Endothelial cell of umbilical vein (primary cell): ENCODE results near the gene PSMA7. TPM values are rescaled to one million over a fixed set of nuclear protein-coding genes. Genes with fewer than 3 reads are reported as not detected.

ENCODE experiments used
- BruUV-seq: library from RNA; stranded (reverse); fragments of 400-500 nt; replicated peaks from 2 replicates; lab custom pipeline; 2021; lab: Mats Ljungman, UMichigan
- CTCF ChIA-PET: fragments of 300-600, 350-600 bp; sonication (Branson Sonifier 250); formaldehyde crosslinking; loops from one replicate; lab custom pipeline; 2021; ENCODE audit warnings: antibody characterized with exemption, inconsistent platforms; lab: Charles Lee
- POLR2A ChIA-PET: fragments of 300-600, 350-600 bp; sonication (Branson Sonifier 250); formaldehyde crosslinking; loops from one replicate; lab custom pipeline; 2021; ENCODE audit warnings: antibody characterized with exemption, inconsistent platforms; lab: Charles Lee
- DNase-seq: peaks from one replicate; pipeline ENCODE4 v3.0.0-alpha.2; 2011; ENCODE audit warnings: low read depth, low spot score
- FAIRE-seq: peaks from 2 replicates; lab custom pipeline; 2011; peaks lifted over from hg19 to GRCh38; lab: Jason Lieb, UNC
- H2AFZ ChIP-seq: 2 replicates; pipeline ENCODE4 v1.6.0; 2012; ENCODE audit warnings: low read depth, low read length, control low read depth, inconsistent platforms
- H3K27ac ChIP-seq: 2 replicates; pipeline ENCODE4 v1.5.1; 2011; ENCODE audit warnings: low read depth, mild to moderate bottlenecking, control low read depth, low read length, moderate library complexity; ENCODE audit not compliant: insufficient read depth
- H3K27me3 ChIP-seq, 2 experiments: 2 replicates each; pipeline versions ENCODE4 v1.6.0 to v1.6.1; 2011; ENCODE audit warnings: low read length in 2 of 2, mixed read lengths in 1 of 2; ENCODE audit not compliant: control insufficient read depth in 2 of 2, insufficient read depth in 2 of 2
- H3K36me3 ChIP-seq, 2 experiments: 2 replicates in 1 of 2; 3 replicates in 1 of 2; pipeline ENCODE4 v1.5.1; 2011; ENCODE audit warnings: low read length in 2 of 2, mild to moderate bottlenecking in 1 of 2, moderate library complexity in 1 of 2; ENCODE audit not compliant: control insufficient read depth in 2 of 2, insufficient read depth in 2 of 2; ENCODE audit errors: extremely low read depth in 1 of 2
- H3K4me1 ChIP-seq: 3 replicates; pipeline ENCODE4 v1.5.1; 2011; ENCODE audit warnings: mild to moderate bottlenecking, low read length; ENCODE audit not compliant: control insufficient read depth, insufficient read depth; ENCODE audit errors: extremely low read depth
- H3K4me2 ChIP-seq: 2 replicates; pipeline ENCODE4 v1.6.1; 2011; ENCODE audit warnings: low read length, control low read depth, mixed read lengths; ENCODE audit not compliant: insufficient read depth
- H3K4me3 ChIP-seq, 3 experiments: fragments of 200-600 bp in 1 of 3; sonication (generic), shearing (Covaris generic) in 1 of 3; replicated peaks in 1 of 3; 2 replicates each; pipeline ENCODE4 v1.5.1; 2011 to 2016; ENCODE audit warnings: control low read depth in 3 of 3, low read length in 3 of 3, mild to moderate bottlenecking in 2 of 3, inconsistent platforms in 1 of 3, low read depth in 1 of 3, moderate library complexity in 1 of 3; ENCODE audit not compliant: insufficient read depth in 1 of 3
- H3K79me2 ChIP-seq: 2 replicates; pipeline ENCODE4 v1.6.0; 2012; ENCODE audit warnings: low read length, inconsistent platforms; ENCODE audit not compliant: control insufficient read depth, insufficient read depth
- H3K9ac ChIP-seq: replicated peaks from 2 replicates; pipeline ENCODE3; 2011; ENCODE audit warnings: low read length, control low read depth; ENCODE audit not compliant: insufficient read depth; ENCODE audit errors: extremely low read depth
- H3K9me1 ChIP-seq: replicated peaks from 3 replicates; pipeline ENCODE4 v1.6.0; 2011; ENCODE audit warnings: mild to moderate bottlenecking, low read length; ENCODE audit not compliant: control insufficient read depth, insufficient read depth; ENCODE audit errors: extremely low read depth
- H3K9me3 ChIP-seq: replicated peaks from 2 replicates; pipeline ENCODE4 v1.5.1; 2012; ENCODE audit warnings: low read length, inconsistent platforms; ENCODE audit not compliant: control insufficient read depth, insufficient read depth
- H4K20me1 ChIP-seq: replicated peaks from 2 replicates; pipeline ENCODE3; 2011; ENCODE audit warnings: mild to moderate bottlenecking, low read length; ENCODE audit not compliant: control insufficient read depth, insufficient read depth; ENCODE audit errors: extremely low read depth
- EZH2 ChIP-seq: IDR thresholded peaks from 2 replicates; pipeline ENCODE4 v1.6.1; 2012; ENCODE audit warnings: borderline replicate concordance, low read depth, mild to moderate bottlenecking, moderate library complexity, low read length, inconsistent platforms; ENCODE audit not compliant: severe bottlenecking
- FOS ChIP-seq: IDR thresholded peaks from 2 replicates; pipeline ENCODE4 v1.6.1; 2011; ENCODE audit warnings: mild to moderate bottlenecking, low read length, moderate library complexity, borderline replicate concordance; ENCODE audit not compliant: insufficient read depth
- GATA2 ChIP-seq: IDR thresholded peaks from 2 replicates; pipeline ENCODE4 v1.7.0; 2011; ENCODE audit warnings: low read depth, mild to moderate bottlenecking, moderate library complexity, mixed read lengths, low read length; ENCODE audit not compliant: insufficient read length, insufficient read depth
- JUN ChIP-seq: IDR thresholded peaks from 2 replicates; pipeline ENCODE4 v1.6.1; 2011; ENCODE audit warnings: borderline replicate concordance, low read depth; ENCODE audit not compliant: insufficient read length, insufficient read depth
- MYC ChIP-seq: IDR thresholded peaks from one replicate; pipeline ENCODE4 v1.6.1; 2011; ENCODE audit warnings: mild to moderate bottlenecking, low read depth, low read length
- POLR2A ChIP-seq: IDR thresholded peaks from 2 replicates; pipeline ENCODE4 v1.6.1; 2012; ENCODE audit warnings: low read depth, mild to moderate bottlenecking, control low read depth, low read length
- POLR2AphosphoS5 ChIP-seq: IDR thresholded peaks from 2 replicates; pipeline ENCODE4 v1.6.1; 2012; ENCODE audit warnings: low read depth, mild to moderate bottlenecking, control low read depth, low read length, moderate library complexity; ENCODE audit not compliant: insufficient read depth
- dilution Hi-C: fragments of 300-500 bp; cut with MboI; formaldehyde crosslinking; loops from one replicate; pipeline ENCODE4 v1.15.0; 2019; ENCODE audit warnings: low sequenced_read_pairs; ENCODE audit not compliant: extremely low pct_ligation_motif_present
- intact Hi-C: fragments of 100-400 bp; cut with micrococcal nuclease; formaldehyde crosslinking; loops from one replicate; pipeline ENCODE4 v1.10.0; 2022
- polyA plus RNA-seq, 4 experiments: library from polyadenylated mRNA; depleted of rRNA in 3 of 4; stranded (reverse) in 3 of 4; unstranded in 1 of 4; fragments of >200 nt; gene quantifications; 2 replicates each; pipeline versions ENCODE4 v1.2.1 to v1.2.3, GENCODE V29; 2011 to 2012; ENCODE audit warnings: missing spikeins in 1 of 4
- total RNA-seq: library from RNA; stranded (reverse); gene quantifications from 2 replicates; pipeline ENCODE4 v1.2.3, GENCODE V29; 2021
- TF ChIP-seq, protein P1 (sequence below), 2 donors: IDR thresholded peaks; 1 replicate in 1 of 2; 2 replicates in 1 of 2; pipeline ENCODE4 v1.5.1; 2011; ENCODE audit warnings: low read length in 2 of 2, mild to moderate bottlenecking in 2 of 2, moderate library complexity in 2 of 2, control low read depth in 1 of 2, inconsistent platforms in 1 of 2, low read depth in 1 of 2; ENCODE audit not compliant: insufficient read depth in 1 of 2; ENCODE audit errors: extremely low read depth in 1 of 2
- TF ChIP-seq, protein P2 (sequence below): IDR thresholded peaks from 2 replicates; pipeline ENCODE4 v1.6.1; 2011; ENCODE audit not compliant: insufficient read depth, insufficient read length

Gene PSMA7
- total and polyA plus RNA-seq, 2 donors (not counting 3 experiments of a cell fraction or from before 2014, with no cell fraction given), result 393 to 826 TPM

DNA sequence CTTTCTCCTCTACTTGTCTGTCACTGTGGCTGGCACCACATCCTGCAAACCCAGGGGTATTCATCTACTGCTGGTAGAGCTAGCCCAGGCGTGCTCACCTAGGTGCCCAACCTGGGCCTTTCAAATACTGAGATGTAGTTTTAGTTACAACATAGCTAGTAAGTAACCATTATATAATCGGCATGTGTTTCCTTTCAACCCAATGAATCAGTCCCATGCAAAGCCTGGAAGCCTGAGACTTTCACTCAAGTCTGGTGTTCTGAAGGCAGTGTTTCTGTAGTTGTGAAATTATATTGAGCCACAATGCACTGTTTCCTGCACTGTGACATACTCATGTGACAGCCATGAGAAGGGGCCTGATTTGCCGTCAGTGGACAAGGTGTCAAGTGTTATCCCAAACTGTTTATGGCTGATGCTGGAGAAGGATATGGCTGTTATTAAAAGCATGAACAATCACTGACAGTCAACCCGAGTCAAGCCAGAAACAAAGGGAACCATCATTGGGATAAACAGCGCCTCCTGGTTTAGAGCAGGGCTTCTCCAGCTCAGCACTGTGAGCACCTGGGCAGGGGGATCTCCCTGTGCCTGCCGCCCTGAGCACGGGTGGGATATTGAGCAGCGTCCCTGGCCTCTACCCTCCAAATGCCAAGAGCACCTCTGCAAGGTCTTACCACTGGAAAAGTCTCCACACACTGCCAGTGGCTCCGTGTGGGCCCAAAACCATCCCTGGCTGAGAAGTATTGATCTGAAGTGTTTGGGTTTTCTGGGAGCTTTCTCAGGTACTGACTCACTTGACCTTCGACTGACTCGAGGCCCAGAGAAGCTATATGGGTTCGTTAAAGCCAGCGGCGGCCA is 1.6 kb downstream of the PSMA7 start:
- POLR2A ChIA-PET, result no interaction called here
- peak; percentile 37 for DNase-seq
- Histone ChIP-seq H3K9me3 (no peaks in the 10 kb centered on the region), H4K20me1 (peaks cover 10% of the 10 kb centered on the region), H3K79me2 (peaks cover 70% of the 10 kb centered on the region), H3K27ac (peak overlapping the region; percentile 88), H3K27me3 (no peaks in the 10 kb centered on the region), H3K9me1 (no peaks in the 10 kb centered on the region), H3K4me1 (peaks cover 8% of the 10 kb centered on the region), H3K4me3 (peak overlapping the region; percentile 59 to 80 (median 69)), H3K36me3 (peaks cover 29 to 35% of the 10 kb centered on the region in 2 experiments), H3K9ac (peak overlapping the region; percentile 92), H3K4me2 (peak overlapping the region; percentile 55), H2AFZ (no peak overlapping the region)
- dilution Hi-C loops, result no loop called here
- TSS peak; percentile 26 for BruUV-seq
- CTCF ChIA-PET, result interaction anchor here (0.5 to 1.9 kb wide), 6 partner anchors 12 to 131 kb away, joined by 3 to 11 read pairs (median 4); partner anchors contain the start of gene LSM14B
- peak; percentile 82 for FAIRE-seq
- no peak for TF ChIP-seq POLR2A
- TF ChIP-seq, protein P1, sequence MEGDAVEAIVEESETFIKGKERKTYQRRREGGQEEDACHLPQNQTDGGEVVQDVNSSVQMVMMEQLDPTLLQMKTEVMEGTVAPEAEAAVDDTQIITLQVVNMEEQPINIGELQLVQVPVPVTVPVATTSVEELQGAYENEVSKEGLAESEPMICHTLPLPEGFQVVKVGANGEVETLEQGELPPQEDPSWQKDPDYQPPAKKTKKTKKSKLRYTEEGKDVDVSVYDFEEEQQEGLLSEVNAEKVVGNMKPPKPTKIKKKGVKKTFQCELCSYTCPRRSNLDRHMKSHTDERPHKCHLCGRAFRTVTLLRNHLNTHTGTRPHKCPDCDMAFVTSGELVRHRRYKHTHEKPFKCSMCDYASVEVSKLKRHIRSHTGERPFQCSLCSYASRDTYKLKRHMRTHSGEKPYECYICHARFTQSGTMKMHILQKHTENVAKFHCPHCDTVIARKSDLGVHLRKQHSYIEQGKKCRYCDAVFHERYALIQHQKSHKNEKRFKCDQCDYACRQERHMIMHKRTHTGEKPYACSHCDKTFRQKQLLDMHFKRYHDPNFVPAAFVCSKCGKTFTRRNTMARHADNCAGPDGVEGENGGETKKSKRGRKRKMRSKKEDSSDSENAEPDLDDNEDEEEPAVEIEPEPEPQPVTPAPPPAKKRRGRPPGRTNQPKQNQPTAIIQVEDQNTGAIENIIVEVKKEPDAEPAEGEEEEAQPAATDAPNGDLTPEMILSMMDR (IDR thresholded peaks at IDR 0.05; ENCODE audit: extremely low read depth in 1 of 2, insufficient read depth in 1 of 2, low read depth in 1 of 2, low read length in 2 of 2), result peak; percentile 27 to 41
- intact Hi-C loops, result loop anchor here (1.0 to 2.0 kb wide), 2 partner anchors 19 to 130 kb away; partner anchors contain the start of gene LSM14B

DNA sequence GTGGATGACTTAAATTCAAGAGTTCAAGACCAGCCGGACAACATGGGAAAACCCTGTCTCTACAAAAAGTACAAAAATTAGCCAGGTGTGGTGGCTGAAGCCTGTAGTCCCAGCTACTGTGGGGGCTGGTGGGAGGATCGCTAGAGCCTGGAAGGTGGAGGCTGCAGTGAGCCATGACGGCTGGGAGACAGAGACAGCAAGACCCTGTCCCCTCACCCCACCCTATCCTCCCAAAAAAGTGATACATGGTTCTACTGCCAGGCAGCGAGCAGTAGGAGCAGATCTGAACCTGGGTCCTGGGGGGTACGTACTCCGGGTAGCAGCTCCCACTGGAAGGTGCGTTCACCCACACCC is 2.2 kb downstream of the PSMA7 start:
- H3K4me1 ChIP-seq, result peaks cover 8% of the 10 kb centered on the region
- FAIRE-seq, result peak; percentile 47
- dilution Hi-C loops (no loop called here), intact Hi-C loops (loop anchor here (1.0 kb wide), 1 partner anchor 130 kb away; no protein-coding TSS in a partner anchor)
- ChIA-PET CTCF (interaction anchor here (1.6 to 1.9 kb wide), 2 partner anchors 115 to 130 kb away, joined by 7 to 11 read pairs; no protein-coding TSS in a partner anchor), POLR2A (no interaction called here)
- no peaks in the 10 kb centered on the region for H3K9me1 ChIP-seq
- no peaks in the 10 kb centered on the region for H3K9me3 ChIP-seq
- H3K27me3 ChIP-seq, result no peaks in the 10 kb centered on the region
- H2AFZ ChIP-seq, result no peak overlapping the region
- peaks cover 34 to 39% of the 10 kb centered on the region in 2 experiments for H3K36me3 ChIP-seq
- H3K4me3 ChIP-seq, result no peak overlapping the region
- TF ChIP-seq JUN (no peak), EZH2 (no peak), GATA2 (no peak), FOS (no peak), POLR2AphosphoS5 (no peak), POLR2A (no peak), MYC (no peak)
- TF ChIP-seq, protein P2, sequence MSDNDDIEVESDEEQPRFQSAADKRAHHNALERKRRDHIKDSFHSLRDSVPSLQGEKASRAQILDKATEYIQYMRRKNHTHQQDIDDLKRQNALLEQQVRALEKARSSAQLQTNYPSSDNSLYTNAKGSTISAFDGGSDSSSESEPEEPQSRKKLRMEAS, result no peak
- TF ChIP-seq, protein P1 (IDR thresholded peaks at IDR 0.05; ENCODE audit: extremely low read depth in 1 of 2, insufficient read depth in 1 of 2, low read depth in 1 of 2, low read length in 2 of 2), result no peak
- H3K4me2 ChIP-seq, result peak overlapping the region; percentile 55
- no peak for DNase-seq
- peaks cover 10% of the 10 kb centered on the region for H4K20me1 ChIP-seq
- no peak overlapping the region for H3K9ac ChIP-seq
- H3K79me2 ChIP-seq, result peaks cover 65% of the 10 kb centered on the region
- no peak overlapping the region for H3K27ac ChIP-seq
- no TSS peak for BruUV-seq
